Kidney (tissue), 14 donors: Measurements from ENCODE around the gene DUSP16. TPM values are rescaled to one million over a fixed set of nuclear protein-coding genes. Genes with fewer than 3 reads are reported as not detected.

ENCODE experiments used
- DNase-seq, 5 donors: peaks; one replicate each; pipeline ENCODE4 v3.0.0-alpha.2; 2013 to 2020
- FAIRE-seq: peaks from 2 replicates; lab custom pipeline; 2012; peaks lifted over from hg19 to GRCh38; lab: Jason Lieb, UNC
- H3K27ac ChIP-seq, 2 donors: one replicate each; pipeline ENCODE4 v1.7.0; 2013; ENCODE audit warnings: low read depth in 2 of 2, low read length in 2 of 2, inconsistent platforms in 1 of 2
- H3K27me3 ChIP-seq: one replicate; pipeline ENCODE4 v1.7.1; 2013; ENCODE audit warnings: low read length, inconsistent platforms; ENCODE audit not compliant: control insufficient read depth, insufficient read depth
- H3K36me3 ChIP-seq, 3 donors: one replicate each; pipeline versions ENCODE4 v1.7.0 to v1.7.1; 2013; ENCODE audit warnings: low read length in 3 of 3, control low read depth in 1 of 3, inconsistent platforms in 1 of 3; ENCODE audit not compliant: insufficient read depth in 3 of 3, control insufficient read depth in 2 of 3
- H3K4me1 ChIP-seq, 3 donors: one replicate each; pipeline versions ENCODE4 v1.7.0 to v1.7.1; 2013; ENCODE audit warnings: low read length in 3 of 3, inconsistent platforms in 1 of 3, low read depth in 1 of 3; ENCODE audit not compliant: control insufficient read depth in 2 of 3, insufficient read depth in 2 of 3
- H3K4me3 ChIP-seq, 3 donors: one replicate each; pipeline versions ENCODE4 v1.7.0 to v1.8.1; 2013; ENCODE audit warnings: low read length in 3 of 3, control low read depth in 1 of 3, inconsistent platforms in 1 of 3
- H3K9ac ChIP-seq, 3 donors: one replicate each; pipeline versions ENCODE4 v1.7.0 to v1.7.1; 2013; ENCODE audit warnings: low read length in 3 of 3, control low read depth in 1 of 3, inconsistent platforms in 1 of 3
- H3K9me3 ChIP-seq, 3 donors: one replicate each; pipeline versions ENCODE4 v1.7.0 to v1.7.1; 2013; ENCODE audit warnings: low read length in 3 of 3, control low read depth in 1 of 3, inconsistent platforms in 1 of 3; ENCODE audit not compliant: control insufficient read depth in 2 of 3, insufficient read depth in 1 of 3
- intact Hi-C: fragments of 100-400 bp; cut with DNase I; formaldehyde crosslinking; loops from one replicate; pipeline ENCODE4 v1.11.1; 2022
- polyA plus RNA-seq: library from polyadenylated mRNA; stranded (reverse); fragments of 350-450 nt; fragmentation: Illumina TruSeq; extraction: RNeasy Lipid Tissue Mini Kit (QIAGEN cat#74804); gene quantifications from one replicate; pipeline ENCODE4 v1.2.3, GENCODE V29; 2014; ENCODE audit warnings: low read depth, low replicate concordance; ENCODE audit not compliant: insufficient read depth
- total RNA-seq: library from RNA; stranded (reverse); fragmentation: NEBNext Ultra II Directional; extraction: Animal tissue kit (Norgen Biotek cat#: 25700); gene quantifications from one replicate; pipeline ENCODE4 v1.2.1, GENCODE V29; 2021
- TF ChIP-seq, protein P1 (sequence below): IDR thresholded peaks from 3 replicates; pipeline ENCODE4 v1.5.1; 2012; ENCODE audit warnings: mild to moderate bottlenecking, moderate library complexity, borderline replicate concordance; ENCODE audit not compliant: insufficient read depth; ENCODE audit errors: extremely low read depth
- donor health status: control.
- donor health status: control.
- donor health status: control.
- donor health status: control.
- donor health status: control.
- donor health status: DM: yes; HTN: yes; CAD: no.
- donor health status: Normal renal cell carcinoma (clear cell type).

Gene DUSP16
- total and polyA plus RNA-seq, 2 donors from 2014 or later, result 6.6 to 27.4 TPM

DNA sequence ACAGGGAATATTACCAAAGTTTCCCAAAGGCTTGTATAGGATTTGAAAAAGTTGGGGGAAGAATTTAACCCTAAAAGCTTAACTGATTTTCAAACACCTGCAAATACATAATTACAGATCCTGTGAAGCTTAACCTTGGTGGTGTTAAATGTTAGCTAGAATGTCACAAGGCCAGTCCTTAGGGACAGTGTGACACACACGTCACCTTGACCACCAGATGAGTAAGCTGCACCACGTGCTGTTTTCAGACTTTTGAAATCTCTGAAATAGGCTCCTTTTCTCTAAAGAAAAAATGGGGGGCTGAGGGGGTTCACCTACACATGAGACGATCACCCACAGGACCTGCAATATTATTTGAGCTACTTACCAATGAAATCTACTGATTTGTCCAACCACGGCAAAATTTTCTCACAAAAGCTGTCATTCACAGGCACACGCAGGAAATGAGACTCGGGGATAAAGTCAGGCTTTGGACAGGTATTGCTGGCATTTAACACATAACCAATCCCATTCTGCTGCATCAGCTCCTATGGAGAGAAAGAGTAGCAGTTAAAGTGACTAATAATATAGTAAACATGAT is 75.9 kb downstream of the DUSP16 start:
- H3K4me1 ChIP-seq, result no peaks in the 10 kb centered on the region
- H3K4me3 ChIP-seq, result no peak overlapping the region
- H3K36me3 ChIP-seq, result peaks cover 0 to 11% (median 3%) of the 10 kb centered on the region in 3 donors
- TF ChIP-seq, protein P1, sequence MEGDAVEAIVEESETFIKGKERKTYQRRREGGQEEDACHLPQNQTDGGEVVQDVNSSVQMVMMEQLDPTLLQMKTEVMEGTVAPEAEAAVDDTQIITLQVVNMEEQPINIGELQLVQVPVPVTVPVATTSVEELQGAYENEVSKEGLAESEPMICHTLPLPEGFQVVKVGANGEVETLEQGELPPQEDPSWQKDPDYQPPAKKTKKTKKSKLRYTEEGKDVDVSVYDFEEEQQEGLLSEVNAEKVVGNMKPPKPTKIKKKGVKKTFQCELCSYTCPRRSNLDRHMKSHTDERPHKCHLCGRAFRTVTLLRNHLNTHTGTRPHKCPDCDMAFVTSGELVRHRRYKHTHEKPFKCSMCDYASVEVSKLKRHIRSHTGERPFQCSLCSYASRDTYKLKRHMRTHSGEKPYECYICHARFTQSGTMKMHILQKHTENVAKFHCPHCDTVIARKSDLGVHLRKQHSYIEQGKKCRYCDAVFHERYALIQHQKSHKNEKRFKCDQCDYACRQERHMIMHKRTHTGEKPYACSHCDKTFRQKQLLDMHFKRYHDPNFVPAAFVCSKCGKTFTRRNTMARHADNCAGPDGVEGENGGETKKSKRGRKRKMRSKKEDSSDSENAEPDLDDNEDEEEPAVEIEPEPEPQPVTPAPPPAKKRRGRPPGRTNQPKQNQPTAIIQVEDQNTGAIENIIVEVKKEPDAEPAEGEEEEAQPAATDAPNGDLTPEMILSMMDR, result no peak
- intact Hi-C loops, result no loop called here
- H3K27me3 ChIP-seq, result no peaks in the 10 kb centered on the region
- FAIRE-seq, result no peak
- DNase-seq, result no peak
- no peaks in the 10 kb centered on the region for H3K9me3 ChIP-seq
- H3K9ac ChIP-seq, result no peak overlapping the region
- H3K27ac ChIP-seq, result no peak overlapping the region

DNA sequence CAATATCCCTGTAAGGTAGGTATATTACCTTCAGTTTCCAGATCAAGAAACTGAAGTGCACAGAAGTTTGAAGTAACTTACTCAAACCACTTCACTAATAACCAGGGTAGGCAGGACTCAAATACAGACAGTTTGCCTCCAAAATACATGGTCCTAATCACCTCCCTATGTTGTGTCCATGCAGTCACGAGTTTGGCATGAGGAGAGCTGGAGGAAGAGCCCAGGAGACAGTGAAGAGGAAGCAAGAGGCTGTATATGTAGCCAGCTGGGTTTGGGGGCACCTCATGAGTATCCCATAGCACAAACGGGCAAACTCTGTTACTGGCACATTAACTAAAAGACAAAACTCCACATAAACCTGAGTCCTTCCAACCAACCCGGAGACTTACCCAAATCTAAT is 79.2 kb downstream of the DUSP16 start:
- no peak overlapping the region for H3K27ac ChIP-seq
- H3K4me3 ChIP-seq, result no peak overlapping the region
- intact Hi-C loops, result no loop called here
- no peak for FAIRE-seq
- H3K9me3 ChIP-seq, result no peaks in the 10 kb centered on the region
- no peaks in the 10 kb centered on the region for H3K27me3 ChIP-seq
- TF ChIP-seq, protein P1, result no peak
- H3K4me1 ChIP-seq, result no peaks in the 10 kb centered on the region
- no peak for DNase-seq
- H3K9ac ChIP-seq, result no peak overlapping the region
- peaks cover 4 to 30% (median 8%) of the 10 kb centered on the region in 3 donors for H3K36me3 ChIP-seq

GRCh38 chr12:12482959-12483358 is 79.7 kb downstream of the DUSP16 start:
- no peak for FAIRE-seq
- Histone ChIP-seq H3K9ac (no peak overlapping the region), H3K27ac (no peak overlapping the region), H3K4me1 (no peaks in the 10 kb centered on the region), H3K36me3 (peaks cover 4 to 30% (median 8%) of the 10 kb centered on the region in 3 donors), H3K9me3 (no peaks in the 10 kb centered on the region), H3K4me3 (no peak overlapping the region), H3K27me3 (no peaks in the 10 kb centered on the region)
- TF ChIP-seq, protein P1, result no peak
- no peak for DNase-seq
- intact Hi-C loops, result no loop called here
